Measurements from ENCODE around the gene SPCS1. TPM values are rescaled to one million over a fixed set of nuclear protein-coding genes. Genes with fewer than 3 reads are reported as not detected.

Gene SPCS1
- total RNA-seq, 1 experiment from 2014 or later: 124 TPM

- peak; percentile 96 for DNase-seq (ENCODE audit: low read depth, low spot score)
- Histone ChIP-seq H4K20me1 (ENCODE audit: insufficient read depth) (peaks cover 3% of the 10 kb centered on the region; the same call in 1 of the 2 replicates), H3K36me3 (ENCODE audit: control insufficient read depth in 1 of 2, insufficient read depth in 2 of 2, low read length in 2 of 2) (peaks cover 9 to 12% of the 10 kb centered on the region in 2 experiments; a peak in 3 of 4 replicates), H3K4me3 (replicated peaks in 1 of 2; ENCODE audit: low read depth in 1 of 2, low read length in 2 of 2) (peak overlapping the region in 1 of 2 experiments; percentile 28; a peak in 2 of 4 replicates), H3K79me2 (ENCODE audit: insufficient read depth, low read length) (peaks cover 17% of the 10 kb centered on the region), H2AFZ (ENCODE audit: low read depth, low read length, poor library complexity, severe bottlenecking) (no peak overlapping the region), H3K9ac (ENCODE audit: low read length) (peak overlapping the region; percentile 53), H3K4me1 (ENCODE audit: control insufficient read depth in 1 of 2, insufficient read depth in 2 of 2, low read length in 2 of 2) (peaks cover 24 to 31% of the 10 kb centered on the region in 2 experiments), H3K4me2 (ENCODE audit: low read length) (peak overlapping the region; percentile 67), H3K27me3 (ENCODE audit: insufficient read depth, low read length) (no peaks in the 10 kb centered on the region), H3K9me3 (ENCODE audit: control insufficient read depth in 1 of 2, insufficient read depth in 1 of 2, low read depth in 1 of 2, low read length in 2 of 2) (no peaks in the 10 kb centered on the region), H3K27ac (ENCODE audit: low read depth, low read length) (peak overlapping the region; percentile 81), H3K9me2 (ENCODE audit: insufficient read depth) (no peaks in the 10 kb centered on the region)
- RAD21 ChIA-PET (ENCODE audit: low non-redundant PET in 1 of 2, low total read pairs in 2 of 2, uncharacterized antibody in 2 of 2, unreplicated experiment in 2 of 2): no interaction called here
- intact Hi-C loops (cut with micrococcal nuclease): no loop called here
- BruUV-seq (replicated peaks): no TSS peak
- peak; percentile 96 for ATAC-seq
- POLR2A ChIA-PET: interaction anchor here (0.9 kb wide), 1 partner anchor 135 kb away, joined by 5 read pairs; the partner anchor contains the start of gene UQCC5
- CTCF ChIA-PET: no interaction called here
- peak; percentile 97 for TF ChIP-seq JUND (IDR thresholded peaks at IDR 0.05)
- peak; percentile 59 for TF ChIP-seq SIN3A (IDR thresholded peaks at IDR 0.05; ENCODE audit: low read depth)
- TF ChIP-seq REST (IDR thresholded peaks at IDR 0.05; ENCODE audit: low read depth): no peak
- TF ChIP-seq ZBTB33 (IDR thresholded peaks at IDR 0.05; ENCODE audit: extremely low read depth, insufficient replicate concordance, low read length): no peak
- peak; percentile 97 for TF ChIP-seq FOSL1 (IDR thresholded peaks at IDR 0.05; ENCODE audit: low read depth)
- no peak for TF ChIP-seq EZH2 (IDR thresholded peaks at IDR 0.05)
- no peak for TF ChIP-seq YY1 (IDR thresholded peaks at IDR 0.05; ENCODE audit: extremely low read depth, insufficient replicate concordance, low read depth, low read length)
- TF ChIP-seq SRF (IDR thresholded peaks at IDR 0.05; ENCODE audit: low read depth): peak; percentile 71
- no peak for TF ChIP-seq EZH2phosphoT487 (IDR thresholded peaks at IDR 0.05; ENCODE audit: borderline replicate concordance)
- TF ChIP-seq ELF1 (IDR thresholded peaks at IDR 0.05; ENCODE audit: borderline replicate concordance, low read depth): no peak
- no peak for TF ChIP-seq CTCF (IDR thresholded peaks at IDR 0.05 in 2 of 3, conservative IDR thresholded peaks at IDR 0.05 in 1 of 3; ENCODE audit: borderline replicate concordance in 1 of 3, insufficient read depth in 1 of 3, low read depth in 2 of 3, low read length in 2 of 3)
- TF ChIP-seq CEBPB (IDR thresholded peaks at IDR 0.05; ENCODE audit: low read depth): peak; percentile 96
- TF ChIP-seq CBX3 (IDR thresholded peaks at IDR 0.05; ENCODE audit: low read depth): peak; percentile 94
- peak; percentile 64 for TF ChIP-seq MAX (IDR thresholded peaks at IDR 0.05)
- peak; percentile 46; the same call in 1 of the 2 replicates for TF ChIP-seq POLR2AphosphoS5 (IDR thresholded peaks at IDR 0.05; ENCODE audit: low read depth, low read length)
- peak; percentile 91 for TF ChIP-seq SP1 (IDR thresholded peaks at IDR 0.05; ENCODE audit: low read depth)
- TF ChIP-seq EGR1 (IDR thresholded peaks at IDR 0.05; ENCODE audit: low read depth): no peak
- TF ChIP-seq RAD21 (IDR thresholded peaks at IDR 0.05; ENCODE audit: low read depth): peak; percentile 21; the same call in 1 of the 2 replicates
- no peak for TF ChIP-seq POLR2A (IDR thresholded peaks at IDR 0.05; ENCODE audit: borderline replicate concordance, extremely low read depth, insufficient read depth, insufficient read length)
These were observed 35.0 kb upstream of the SPCS1 start for GRCh38 chr3:52670621-52671521.
